Umbilical cord (tissue), 2 donors: ENCODE data around the gene HOXA9. TPM values are rescaled to one million over a fixed set of nuclear protein-coding genes. Genes with fewer than 3 reads are reported as not detected.

ENCODE experiments used
- DNase-seq: peaks from one replicate; pipeline ENCODE4 v3.0.0-alpha.2; 2015; ENCODE audit warnings: low spot score
- total RNA-seq: library from RNA; depleted of rRNA; stranded (reverse); fragments of >200 nt; gene quantifications from one replicate; pipeline ENCODE4 v1.2.3, GENCODE V29; 2014; ENCODE audit warnings: low replicate concordance; ENCODE audit not compliant: insufficient read depth

Gene HOXA9
- total RNA-seq, 1 donor from 2014 or later = 18.8 TPM

GRCh38 chr7:27164367-27165088 lies 809 bp downstream of the HOXA9 start:
- DNase-seq = peak; percentile 61

- no peak for DNase-seq
Measured at GRCh38 chr7:27164045-27164366, 1.3 kb downstream of the HOXA9 start.

GRCh38 chr7:27163288-27164044 lies 1.9 kb downstream of the HOXA9 start:
- DNase-seq = peak; percentile 45

GRCh38 chr7:27162561-27163287 lies 2.6 kb downstream of the HOXA9 start:
- peak; percentile 37 for DNase-seq

GRCh38 chr7:27161721-27162560 lies 3.4 kb downstream of the HOXA9 start:
- peak; percentile 44 for DNase-seq

GRCh38 chr7:27161214-27161720 lies 4.1 kb downstream of the HOXA9 start:
- peak; percentile 62 for DNase-seq

GRCh38 chr7:27160546-27161213 lies 4.7 kb downstream of the HOXA9 start:
- DNase-seq = peak; percentile 92

- peak; percentile 46 for DNase-seq
Measured at GRCh38 chr7:27160145-27160545, 5.2 kb downstream of the HOXA9 start.

GRCh38 chr7:27159266-27160144 lies 5.8 kb downstream of the HOXA9 start:
- DNase-seq = no peak

GRCh38 chr7:27158436-27159265 lies 6.7 kb downstream of the HOXA9 start:
- DNase-seq = no peak

- DNase-seq = no peak
Measured at GRCh38 chr7:27157702-27158431, 7.5 kb downstream of the HOXA9 start.

- peak; percentile 17 for DNase-seq
Measured at GRCh38 chr7:27156916-27157701, 8.2 kb downstream of the HOXA9 start.

- peak; percentile 85 for DNase-seq
Measured at GRCh38 chr7:27156508-27156898, 8.8 kb downstream of the HOXA9 start, which contains the start of gene HOXA7. TSS of gene HOXA7 (minus strand) at chr7:27156675. CDS start at chr7:27156545, 130 bp downstream.

GRCh38 chr7:27155816-27156507 lies 9.4 kb downstream of the HOXA9 start:
- DNase-seq = no peak

GRCh38 chr7:27154901-27155815 lies 10.2 kb downstream of the HOXA9 start:
- peak; percentile 48 for DNase-seq
